H1 (cell line): ENCODE data around the gene LRP1. TPM values are rescaled to one million over a fixed set of nuclear protein-coding genes. Genes with fewer than 3 reads are reported as not detected.

Experiments
- CBX8 ChIP-seq: fragments of 300-800, 300-1000 bp; sonication (generic); IDR thresholded peaks from 2 replicates; pipeline ENCODE4 v1.7.1; 2016; ENCODE audit warnings: low read depth, low read length, borderline replicate concordance
- CHD7 ChIP-seq: fragments of 300-600 bp; sonication (generic); IDR thresholded peaks from 2 replicates; pipeline ENCODE4 v1.7.1; 2012; ENCODE audit warnings: low read length, moderate library complexity, mild to moderate bottlenecking, inconsistent platforms; ENCODE audit not compliant: insufficient replicate concordance
- KDM4A ChIP-seq: IDR thresholded peaks from one replicate; pipeline ENCODE4 v1.7.1; 2012; ENCODE audit warnings: low read depth, mild to moderate bottlenecking, moderate library complexity, low read length, inconsistent platforms; ENCODE audit not compliant: severe bottlenecking
- KDM5A ChIP-seq: fragments of 200-600 bp; IDR thresholded peaks from 2 replicates; pipeline ENCODE4 v1.7.1; 2012; ENCODE audit warnings: mild to moderate bottlenecking, low read length, inconsistent platforms, mixed read lengths
- POLR2AphosphoS5 ChIP-seq: IDR thresholded peaks from 2 replicates; pipeline ENCODE4 v1.6.1; 2011; ENCODE audit warnings: low read depth, low read length
- POU5F1 ChIP-seq: IDR thresholded peaks from 2 replicates; pipeline ENCODE4 v1.6.1; 2011; ENCODE audit warnings: low read depth, mild to moderate bottlenecking, low read length, moderate library complexity
- TAF7 ChIP-seq: optimal IDR thresholded peaks from 2 replicates; pipeline ENCODE3; 2011; ENCODE audit warnings: low read depth, mild to moderate bottlenecking, inconsistent platforms, low read length, moderate library complexity, borderline replicate concordance
- TBP ChIP-seq: IDR thresholded peaks from 2 replicates; pipeline ENCODE4 v1.6.1; 2011; ENCODE audit warnings: low read depth, low read length, improper control_type of control experiment
- polyA plus RNA-seq, 7 experiments: library from polyadenylated mRNA; depleted of rRNA in 3 of 7; stranded (reverse) in 5 of 7; unstranded in 2 of 7; fragments of >200 nt in 5 of 7; fragments of 200-250 nt in 2 of 7; gene quantifications; 1 replicate in 5 of 7; 2 replicates in 1 of 7; 4 replicates in 1 of 7; pipeline versions ENCODE4 v1.2.1 to v1.2.3, GENCODE V29; 2011 to 2013; ENCODE audit warnings: missing spikeins in 2 of 7, mixed read lengths in 2 of 7
- total RNA-seq: library from RNA; stranded (reverse); fragmentation: NEBNext Ultra II Directional; extraction: Animal tissue kit (Norgen Biotek cat#: 25700); gene quantifications from 2 replicates; pipeline ENCODE4 v1.2.1, GENCODE V29; 2021
- TF ChIP-seq, protein P1 (sequence below): IDR thresholded peaks from 2 replicates; pipeline ENCODE4 v1.6.1; 2012; ENCODE audit warnings: low read length, inconsistent platforms

Gene LRP1
- total and polyA plus RNA-seq, 2 of the 8 experiments (the other 6 are each of a cell fraction or from before 2014, with no cell fraction given), result 35.3 to 92.5 TPM

- TF ChIP-seq CHD7, result no peak
- TF ChIP-seq KDM5A, result no peak
- no peak for TF ChIP-seq POU5F1
- no peak for TF ChIP-seq TBP
- no peak for TF ChIP-seq TAF7
- TF ChIP-seq POLR2AphosphoS5, result no peak
- no peak for TF ChIP-seq KDM4A
- TF ChIP-seq CBX8, result no peak
- TF ChIP-seq, protein P1, sequence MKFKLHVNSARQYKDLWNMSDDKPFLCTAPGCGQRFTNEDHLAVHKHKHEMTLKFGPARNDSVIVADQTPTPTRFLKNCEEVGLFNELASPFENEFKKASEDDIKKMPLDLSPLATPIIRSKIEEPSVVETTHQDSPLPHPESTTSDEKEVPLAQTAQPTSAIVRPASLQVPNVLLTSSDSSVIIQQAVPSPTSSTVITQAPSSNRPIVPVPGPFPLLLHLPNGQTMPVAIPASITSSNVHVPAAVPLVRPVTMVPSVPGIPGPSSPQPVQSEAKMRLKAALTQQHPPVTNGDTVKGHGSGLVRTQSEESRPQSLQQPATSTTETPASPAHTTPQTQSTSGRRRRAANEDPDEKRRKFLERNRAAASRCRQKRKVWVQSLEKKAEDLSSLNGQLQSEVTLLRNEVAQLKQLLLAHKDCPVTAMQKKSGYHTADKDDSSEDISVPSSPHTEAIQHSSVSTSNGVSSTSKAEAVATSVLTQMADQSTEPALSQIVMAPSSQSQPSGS, result no peak
Observed at GRCh38 chr12:57142121-57142520, 13.8 kb downstream of the LRP1 start (continued).
